K562 (cell line): ENCODE measurements around the gene CCNQ.

Source experiments
- CREB1 ChIP-seq, 2 experiments: sonication (generic) in 1 of 2; formaldehyde crosslinking in 1 of 2; IDR thresholded peaks; 2 replicates each; pipeline versions ENCODE4 v1.6.1 to v1.8.0; 2012 to 2022; ENCODE audit warnings: inconsistent platforms in 1 of 2, mild to moderate bottlenecking in 1 of 2, missing genetic modification reagents in 1 of 2, moderate library complexity in 1 of 2
- CTCF ChIP-seq, 3 experiments: IDR thresholded peaks in 2 of 3; conservative IDR thresholded peaks in 1 of 3; 2 replicates each; pipeline ENCODE4 v1.5.1; 2011 to 2012; ENCODE audit warnings: low read length in 3 of 3, mild to moderate bottlenecking in 3 of 3, control low read depth in 2 of 3, improper control_type of control experiment in 1 of 3, inconsistent platforms in 1 of 3, low read depth in 1 of 3, mixed read lengths in 1 of 3, moderate library complexity in 1 of 3; ENCODE audit not compliant: insufficient read depth in 2 of 3
- ELF4 ChIP-seq: fragments of 450-650 bp; formaldehyde crosslinking; IDR thresholded peaks from 2 replicates; pipeline ENCODE4 v1.4.0; 2022; ENCODE audit warnings: missing genetic modification characterization
- ERF ChIP-seq: fragments of 450-650 bp; formaldehyde crosslinking; IDR thresholded peaks from 2 replicates; pipeline ENCODE4 v1.4.0; 2020; ENCODE audit warnings: mild to moderate bottlenecking, mixed read lengths
- HMG20B ChIP-seq: fragments of 250-450 bp; sonication (Bioruptor Pico); IDR thresholded peaks from 2 replicates; pipeline ENCODE4 v1.5.0; 2021; ENCODE audit warnings: mild to moderate bottlenecking
- ILK ChIP-seq: fragments of 450-650 bp; IDR thresholded peaks from 2 replicates; pipeline ENCODE4 v1.6.1; 2016; ENCODE audit warnings: missing genetic modification characterization, low read depth, mild to moderate bottlenecking, missing compliant biosample characterization, moderate library complexity, borderline replicate concordance
- NR2C1 ChIP-seq, 2 experiments: fragments of 450-650 bp; IDR thresholded peaks; 2 replicates each; pipeline ENCODE4 v1.6.1; 2017; ENCODE audit warnings: mild to moderate bottlenecking in 2 of 2, antibody characterized with exemption in 1 of 2, inconsistent platforms in 1 of 2, missing compliant biosample characterization in 1 of 2, missing genetic modification characterization in 1 of 2
- THRAP3 ChIP-seq: fragments of 450-650 bp; IDR thresholded peaks from 2 replicates; pipeline ENCODE4 v1.6.1; 2016; ENCODE audit warnings: mild to moderate bottlenecking, inconsistent platforms, borderline replicate concordance
- ZFP36 ChIP-seq: fragments of 150-350 bp; IDR thresholded peaks from 2 replicates; pipeline ENCODE4 v1.6.1; 2018; ENCODE audit warnings: low read length, low read depth; ENCODE audit not compliant: partially characterized antibody

- no peak for TF ChIP-seq THRAP3
- TF ChIP-seq HMG20B (CRISPR knock-in tag), result no peak
- TF ChIP-seq CREB1 (IDR thresholded peaks at IDR 0.05), result no peak
- TF ChIP-seq CREB1 (CRISPR knock-in tag; IDR thresholded peaks at IDR 0.05), result no peak
- no peak for TF ChIP-seq ELF4 (CRISPR knock-in tag)
- no peak for TF ChIP-seq CTCF (IDR thresholded peaks at IDR 0.05 in 2 of 3, conservative IDR thresholded peaks at IDR 0.05 in 1 of 3; ENCODE audit: insufficient read depth in 2 of 3, low read depth in 1 of 3, low read length in 3 of 3)
- TF ChIP-seq ZFP36, result no peak
- TF ChIP-seq NR2C1 (IDR thresholded peaks at IDR 0.05), result no peak
- TF ChIP-seq NR2C1 (tag; IDR thresholded peaks at IDR 0.05), result no peak
- no peak for TF ChIP-seq ERF
- TF ChIP-seq ILK (tag), result no peak
Observed at GRCh38 chrX:153538424-153538823, 60.5 kb downstream of the CCNQ start.
